ENCODE data around the gene SDK2. TPM values are rescaled to one million over a fixed set of nuclear protein-coding genes. Genes with fewer than 3 reads are reported as not detected.

SDK2 gene
- total and polyA plus RNA-seq, 2 donors from 2014 or later, result 0.37 to 2.4 TPM

- no peak for DNase-seq
- Histone ChIP-seq H3K36me3 (ENCODE audit: control insufficient read depth in 2 of 3, insufficient read depth in 3 of 3, low read length in 3 of 3) (no peaks in the 10 kb centered on the region), H3K9ac (ENCODE audit: low read length in 3 of 3) (no peak overlapping the region), H3K4me3 (ENCODE audit: low read length in 3 of 3) (no peak overlapping the region), H3K27me3 (ENCODE audit: control insufficient read depth, insufficient read depth, low read length) (no peaks in the 10 kb centered on the region), H3K27ac (ENCODE audit: low read depth in 2 of 2, low read length in 2 of 2) (no peak overlapping the region), H3K4me1 (ENCODE audit: control insufficient read depth in 2 of 3, insufficient read depth in 2 of 3, low read depth in 1 of 3, low read length in 3 of 3) (peaks cover 0 to 3% (median 0%) of the 10 kb centered on the region in 3 donors), H3K9me3 (ENCODE audit: control insufficient read depth in 2 of 3, insufficient read depth in 1 of 3, low read length in 3 of 3) (no peaks in the 10 kb centered on the region)
- no peak for FAIRE-seq
- TF ChIP-seq CTCF (IDR thresholded peaks at IDR 0.05; ENCODE audit: borderline replicate concordance, extremely low read depth, insufficient read depth), result no peak
- intact Hi-C loops (cut with DNase I), result no loop called here
These were observed 51.7 kb downstream of the SDK2 start for GRCh38 chr17:73592501-73592961.

GRCh38 chr17:73592079-73592415 is 52.2 kb downstream of the SDK2 start:
- no peaks in the 10 kb centered on the region for H3K27me3 ChIP-seq (ENCODE audit: control insufficient read depth, insufficient read depth, low read length)
- H3K4me3 ChIP-seq (ENCODE audit: low read length in 3 of 3), result no peak overlapping the region
- no peaks in the 10 kb centered on the region for H3K36me3 ChIP-seq (ENCODE audit: control insufficient read depth in 2 of 3, insufficient read depth in 3 of 3, low read length in 3 of 3)
- intact Hi-C loops (cut with DNase I), result no loop called here
- no peak for DNase-seq
- H3K27ac ChIP-seq (ENCODE audit: low read depth in 2 of 2, low read length in 2 of 2), result no peak overlapping the region
- H3K4me1 ChIP-seq (ENCODE audit: control insufficient read depth in 2 of 3, insufficient read depth in 2 of 3, low read depth in 1 of 3, low read length in 3 of 3), result peaks cover 0 to 3% (median 0%) of the 10 kb centered on the region in 3 donors
- no peak for TF ChIP-seq CTCF (IDR thresholded peaks at IDR 0.05; ENCODE audit: borderline replicate concordance, extremely low read depth, insufficient read depth)
- H3K9ac ChIP-seq (ENCODE audit: low read length in 3 of 3), result no peak overlapping the region
- no peaks in the 10 kb centered on the region for H3K9me3 ChIP-seq (ENCODE audit: control insufficient read depth in 2 of 3, insufficient read depth in 1 of 3, low read length in 3 of 3)
- FAIRE-seq, result no peak

- Histone ChIP-seq H3K4me1 (ENCODE audit: control insufficient read depth in 2 of 3, insufficient read depth in 2 of 3, low read depth in 1 of 3, low read length in 3 of 3) (peaks cover 0 to 3% (median 0%) of the 10 kb centered on the region in 3 donors), H3K9ac (ENCODE audit: low read length in 3 of 3) (no peak overlapping the region), H3K27ac (ENCODE audit: low read depth in 2 of 2, low read length in 2 of 2) (no peak overlapping the region), H3K27me3 (ENCODE audit: control insufficient read depth, insufficient read depth, low read length) (no peaks in the 10 kb centered on the region), H3K4me3 (ENCODE audit: low read length in 3 of 3) (no peak overlapping the region), H3K36me3 (ENCODE audit: control insufficient read depth in 2 of 3, insufficient read depth in 3 of 3, low read length in 3 of 3) (no peaks in the 10 kb centered on the region), H3K9me3 (ENCODE audit: control insufficient read depth in 2 of 3, insufficient read depth in 1 of 3, low read length in 3 of 3) (no peaks in the 10 kb centered on the region)
- no peak for FAIRE-seq
- TF ChIP-seq CTCF (IDR thresholded peaks at IDR 0.05; ENCODE audit: borderline replicate concordance, extremely low read depth, insufficient read depth), result no peak
- no peak for DNase-seq
- intact Hi-C loops (cut with DNase I), result no loop called here
These were observed 52.8 kb downstream of the SDK2 start for GRCh38 chr17:73591296-73592078.

Data from kidney (tissue), 14 donors.